HEK293T (cell line): ENCODE data around the gene BFSP1.

Experiments used
- CTCF ChIA-PET: fragments of 350-600 bp; formaldehyde crosslinking; extraction: SDS; loops from one replicate; lab custom pipeline; 2021; ENCODE audit warnings: antibody characterized with exemption, inconsistent platforms; lab: Yijun Ruan, JAX
- POLR2A ChIA-PET: fragments of 350-600 bp; formaldehyde crosslinking; extraction: SDS; loops from one replicate; lab custom pipeline; 2020; ENCODE audit warnings: antibody characterized with exemption, inconsistent platforms; lab: Yijun Ruan, JAX
- DNase-seq: peaks from one replicate; pipeline ENCODE4 v3.0.0; 2012; ENCODE audit warnings: mixed read lengths; ENCODE audit errors: extremely low spot score
- ARNT ChIP-seq: fragments of 450-650 bp; IDR thresholded peaks from 2 replicates; pipeline ENCODE4 v1.6.1; 2017; ENCODE audit warnings: mild to moderate bottlenecking
- BHLHE40 ChIP-seq: fragments of 450-650 bp; IDR thresholded peaks from 2 replicates; pipeline ENCODE4 v1.6.1; 2016; ENCODE audit warnings: mild to moderate bottlenecking, moderate library complexity, borderline replicate concordance
- CTBP1 ChIP-seq: fragments of 450-650 bp; IDR thresholded peaks from 2 replicates; pipeline ENCODE4 v1.6.1; 2016; ENCODE audit warnings: borderline replicate concordance
- ELF4 ChIP-seq: fragments of 450-650 bp; IDR thresholded peaks from 2 replicates; pipeline ENCODE4 v1.6.1; 2017; ENCODE audit warnings: antibody characterized with exemption
- FOXA1 ChIP-seq: fragments of 450-650 bp; IDR thresholded peaks from 2 replicates; pipeline ENCODE4 v1.6.1; 2016; ENCODE audit warnings: mild to moderate bottlenecking
- FOXK2 ChIP-seq: fragments of 450-650 bp; IDR thresholded peaks from 2 replicates; pipeline ENCODE4 v1.6.1; 2016; ENCODE audit warnings: mild to moderate bottlenecking
- FOXM1 ChIP-seq: fragments of 450-650 bp; IDR thresholded peaks from 2 replicates; pipeline ENCODE4 v1.6.1; 2017; ENCODE audit warnings: mild to moderate bottlenecking, borderline replicate concordance
- HDGF ChIP-seq: fragments of 450-650 bp; IDR thresholded peaks from 2 replicates; pipeline ENCODE4 v1.6.1; 2017; ENCODE audit warnings: antibody characterized with exemption, borderline replicate concordance
- L3MBTL2 ChIP-seq: fragments of 450-650 bp; conservative IDR thresholded peaks from 2 replicates; pipeline ENCODE4 v1.6.1; 2016; ENCODE audit warnings: mild to moderate bottlenecking
- LEF1 ChIP-seq: fragments of 450-650 bp; IDR thresholded peaks from 2 replicates; pipeline ENCODE4 v1.6.1; 2017; ENCODE audit warnings: mild to moderate bottlenecking, borderline replicate concordance
- NFRKB ChIP-seq: fragments of 450-650 bp; IDR thresholded peaks from 2 replicates; pipeline ENCODE4 v1.6.1; 2016; ENCODE audit warnings: mild to moderate bottlenecking, moderate library complexity
- SP1 ChIP-seq: fragments of 450-650 bp; IDR thresholded peaks from 2 replicates; pipeline ENCODE4 v1.6.1; 2017
- SUZ12 ChIP-seq: fragments of 450-650 bp; IDR thresholded peaks from 2 replicates; pipeline ENCODE4 v1.6.1; 2016; ENCODE audit warnings: mild to moderate bottlenecking
- TARDBP ChIP-seq: fragments of 450-650 bp; IDR thresholded peaks from 2 replicates; pipeline ENCODE4 v1.6.1; 2016
- ZNF384 ChIP-seq: fragments of 450-650 bp; IDR thresholded peaks from 2 replicates; pipeline ENCODE4 v1.6.1; 2016
- TF ChIP-seq, protein P1 (sequence below): fragments of 450-650 bp; IDR thresholded peaks from 2 replicates; pipeline ENCODE4 v1.6.1; 2016

BFSP1 gene

GRCh38 chr20:17470973-17471372 is 60.2 kb downstream of the BFSP1 start:
- ChIA-PET CTCF (no interaction called here), POLR2A (no interaction called here)
- no peak for TF ChIP-seq LEF1
- no peak for TF ChIP-seq ZNF384
- TF ChIP-seq FOXA1, result no peak
- no peak for TF ChIP-seq FOXK2
- TF ChIP-seq L3MBTL2, result no peak
- no peak for TF ChIP-seq BHLHE40
- no peak for TF ChIP-seq ELF4
- no peak for TF ChIP-seq SP1
- TF ChIP-seq ARNT, result no peak
- no peak for TF ChIP-seq CTBP1
- no peak for TF ChIP-seq NFRKB
- TF ChIP-seq, protein P1, sequence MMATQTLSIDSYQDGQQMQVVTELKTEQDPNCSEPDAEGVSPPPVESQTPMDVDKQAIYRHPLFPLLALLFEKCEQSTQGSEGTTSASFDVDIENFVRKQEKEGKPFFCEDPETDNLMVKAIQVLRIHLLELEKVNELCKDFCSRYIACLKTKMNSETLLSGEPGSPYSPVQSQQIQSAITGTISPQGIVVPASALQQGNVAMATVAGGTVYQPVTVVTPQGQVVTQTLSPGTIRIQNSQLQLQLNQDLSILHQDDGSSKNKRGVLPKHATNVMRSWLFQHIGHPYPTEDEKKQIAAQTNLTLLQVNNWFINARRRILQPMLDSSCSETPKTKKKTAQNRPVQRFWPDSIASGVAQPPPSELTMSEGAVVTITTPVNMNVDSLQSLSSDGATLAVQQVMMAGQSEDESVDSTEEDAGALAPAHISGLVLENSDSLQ, result no peak
- no peak for TF ChIP-seq HDGF
- no peak for TF ChIP-seq SUZ12
- no peak for DNase-seq

GRCh38 chr20:17470521-17470920 is 60.7 kb downstream of the BFSP1 start:
- ChIA-PET CTCF (no interaction called here), POLR2A (no interaction called here)

GRCh38 chr20:17469246-17470030 is 61.7 kb downstream of the BFSP1 start:
- no peak for DNase-seq
- TF ChIP-seq, protein P1, result no peak
- TF ChIP-seq LEF1, result no peak
- TF ChIP-seq SUZ12, result no peak
- no peak for TF ChIP-seq ELF4
- no peak for TF ChIP-seq NFRKB
- no peak for TF ChIP-seq ARNT
- no peak for TF ChIP-seq SP1
- TF ChIP-seq FOXA1, result no peak
- no peak for TF ChIP-seq CTBP1
- no peak for TF ChIP-seq TARDBP
- TF ChIP-seq FOXK2, result no peak
- TF ChIP-seq HDGF, result no peak
- no peak for TF ChIP-seq L3MBTL2
- POLR2A ChIA-PET, result no interaction called here
- CTCF ChIA-PET, result no interaction called here

More at GRCh38 chr20:17470521-17470920, 60.7 kb downstream of the BFSP1 start:
- DNase-seq, result no peak
- TF ChIP-seq HDGF, result no peak
- TF ChIP-seq FOXM1, result no peak
- no peak for TF ChIP-seq SUZ12
- TF ChIP-seq LEF1, result no peak
- no peak for TF ChIP-seq TARDBP
- no peak for TF ChIP-seq BHLHE40
- TF ChIP-seq FOXK2, result no peak
- no peak for TF ChIP-seq CTBP1
- TF ChIP-seq L3MBTL2, result no peak
- no peak for TF ChIP-seq NFRKB
- no peak for TF ChIP-seq SP1
- no peak for TF ChIP-seq ZNF384
- TF ChIP-seq, protein P1, result no peak
- no peak for TF ChIP-seq ARNT

DNA sequence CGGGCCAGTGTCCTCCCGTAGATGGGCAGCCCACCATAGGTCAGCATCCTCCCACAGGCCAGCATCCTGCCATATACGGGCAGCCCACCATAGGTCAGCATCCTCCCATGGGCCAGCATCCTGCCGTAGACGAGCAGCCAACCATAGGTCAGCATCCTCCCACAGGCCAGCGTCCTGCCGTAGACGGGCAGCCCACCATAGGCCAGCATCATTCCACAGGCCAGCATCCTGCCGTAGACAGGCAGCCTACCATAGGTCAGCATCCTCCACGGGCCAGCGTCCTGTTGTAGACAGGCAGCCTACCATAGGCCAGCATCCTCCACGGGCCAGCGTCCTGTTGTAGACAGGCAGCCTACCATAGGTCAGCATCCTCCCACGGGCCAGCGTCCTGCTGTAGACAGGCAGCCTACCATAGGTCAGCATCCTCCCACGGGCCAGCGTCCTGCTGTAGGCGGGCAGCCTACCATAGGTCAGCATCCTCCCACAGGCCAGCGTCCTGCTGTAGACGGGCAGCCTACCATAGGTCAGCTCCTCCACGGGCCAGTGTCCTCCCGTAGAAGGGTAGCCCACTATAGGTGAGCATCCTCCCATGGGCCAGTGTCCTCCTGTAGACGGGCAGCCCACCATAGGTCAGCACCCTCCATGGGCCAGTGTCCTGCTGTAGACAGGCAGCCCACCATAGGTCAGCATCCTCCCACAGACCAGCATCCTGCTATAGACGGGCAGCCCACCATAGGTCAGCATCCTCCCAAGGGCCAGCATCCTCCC is 62.9 kb downstream of the BFSP1 start:
- DNase-seq, result no peak
- no peak for TF ChIP-seq FOXK2
- no peak for TF ChIP-seq L3MBTL2
- no peak for TF ChIP-seq NFRKB
- TF ChIP-seq ELF4, result no peak
- TF ChIP-seq SP1, result no peak
- no peak for TF ChIP-seq ARNT
- TF ChIP-seq CTBP1, result no peak
- no peak for TF ChIP-seq FOXA1
- TF ChIP-seq LEF1, result no peak
- TF ChIP-seq FOXM1, result no peak
- no peak for TF ChIP-seq ZNF384
- TF ChIP-seq TARDBP, result no peak
- no peak for TF ChIP-seq HDGF
- TF ChIP-seq, protein P1, result no peak
- TF ChIP-seq BHLHE40, result no peak
- TF ChIP-seq SUZ12, result no peak
- ChIA-PET CTCF (no interaction called here), POLR2A (no interaction called here)

GRCh38 chr20:17467120-17467655 is 64.0 kb downstream of the BFSP1 start:
- TF ChIP-seq ARNT, result no peak
- no peak for TF ChIP-seq LEF1
- TF ChIP-seq FOXK2, result no peak
- no peak for TF ChIP-seq NFRKB
- no peak for TF ChIP-seq FOXM1
- no peak for TF ChIP-seq SP1
- TF ChIP-seq SUZ12, result no peak
- TF ChIP-seq, protein P1, result no peak
- TF ChIP-seq CTBP1, result no peak
- no peak for TF ChIP-seq L3MBTL2
- no peak for TF ChIP-seq ZNF384
- no peak for TF ChIP-seq HDGF
- no peak for TF ChIP-seq TARDBP
- TF ChIP-seq FOXA1, result no peak
- TF ChIP-seq BHLHE40, result no peak
- TF ChIP-seq ELF4, result no peak
- DNase-seq, result no peak
- ChIA-PET CTCF (no interaction called here), POLR2A (no interaction called here)
